SU-DHL-6 (cell line): Measurements from ENCODE around the gene FDPS.

Experiments
- H2AFZ ChIP-seq: fragments of 200-600 bp; sonication (generic); 2 replicates; pipeline ENCODE4 v1.6.1; 2014; ENCODE audit warnings: low read depth, mild to moderate bottlenecking, moderate library complexity, mixed read lengths, antibody characterized with exemption, low read length; ENCODE audit not compliant: severe bottlenecking
- H3F3A ChIP-seq: fragments of 200-600 bp; shearing (Covaris generic); 2 replicates; pipeline ENCODE4 v1.6.0; 2016; ENCODE audit warnings: antibody characterized with exemption, mild to moderate bottlenecking; ENCODE audit not compliant: insufficient read depth
- H3K27ac ChIP-seq: fragments of 200-600 bp; sonication (generic); 2 replicates; pipeline ENCODE4 v1.5.1; 2016; ENCODE audit warnings: low read depth, mild to moderate bottlenecking, low read length, moderate library complexity, mixed read lengths
- H3K27me3 ChIP-seq: fragments of 200-600 bp; sonication (generic), shearing (Covaris generic); 2 replicates; pipeline ENCODE4 v1.6.0; 2014; ENCODE audit warnings: mild to moderate bottlenecking, low read length
- H3K36me3 ChIP-seq: fragments of 200-600 bp; sonication (generic); 2 replicates; pipeline ENCODE4 v1.6.1; 2014; ENCODE audit warnings: mild to moderate bottlenecking, low read length, mixed read lengths
- H3K4me2 ChIP-seq: fragments of 300-600, 200-600 bp; shearing (Covaris generic), sonication (generic); 2 replicates; pipeline ENCODE4 v1.6.0; 2014; ENCODE audit warnings: low read length, low read depth, mild to moderate bottlenecking; ENCODE audit not compliant: poor library complexity, severe bottlenecking
- H3K4me3 ChIP-seq: fragments of 200-600 bp; sonication (generic); 2 replicates; pipeline ENCODE4 v1.5.1; 2014; ENCODE audit warnings: antibody characterized with exemption, low read length, mild to moderate bottlenecking, mixed read lengths; ENCODE audit not compliant: insufficient read depth, poor library complexity, severe bottlenecking
- H3K79me2 ChIP-seq: fragments of 200-600 bp; sonication (generic); 2 replicates; pipeline ENCODE4 v1.6.1; 2014; ENCODE audit warnings: mild to moderate bottlenecking, low read length, moderate library complexity; ENCODE audit not compliant: insufficient read depth
- H3K9ac ChIP-seq: fragments of 200-600 bp; sonication (generic); 2 replicates; pipeline ENCODE4 v1.7.0; 2014; ENCODE audit warnings: mild to moderate bottlenecking, low read length
- H3K9me2 ChIP-seq: fragments of 200-600 bp; sonication (generic); replicated peaks from 2 replicates; pipeline ENCODE4 v1.6.1; 2014; ENCODE audit warnings: low read length; ENCODE audit not compliant: insufficient read depth
- H3K9me3 ChIP-seq: fragments of 200-600 bp; sonication (generic); 2 replicates; pipeline ENCODE4 v1.6.1; 2014; ENCODE audit warnings: low read length, mixed read lengths; ENCODE audit not compliant: insufficient read depth
- H4K20me1 ChIP-seq: fragments of 200-600 bp; sonication (generic); 2 replicates; pipeline ENCODE4 v1.6.1; 2014; ENCODE audit warnings: low read depth, mild to moderate bottlenecking, antibody characterized with exemption, low read length, moderate library complexity, mixed read lengths
- EZH2phosphoT487 ChIP-seq: fragments of 200-600 bp; sonication (generic), shearing (Covaris generic); conservative IDR thresholded peaks from 2 replicates; pipeline ENCODE4 v1.6.1; 2018; ENCODE audit warnings: mild to moderate bottlenecking, antibody characterized with exemption, low read length, moderate library complexity, mixed read lengths
- TF ChIP-seq, protein P1 (sequence below): fragments of 200-600 bp; sonication (generic); IDR thresholded peaks from one replicate; pipeline ENCODE4 v1.5.1; 2017; ENCODE audit warnings: antibody characterized with exemption, mild to moderate bottlenecking, low read length, moderate library complexity; ENCODE audit not compliant: insufficient read depth, poor library complexity, severe bottlenecking

FDPS gene

DNA sequence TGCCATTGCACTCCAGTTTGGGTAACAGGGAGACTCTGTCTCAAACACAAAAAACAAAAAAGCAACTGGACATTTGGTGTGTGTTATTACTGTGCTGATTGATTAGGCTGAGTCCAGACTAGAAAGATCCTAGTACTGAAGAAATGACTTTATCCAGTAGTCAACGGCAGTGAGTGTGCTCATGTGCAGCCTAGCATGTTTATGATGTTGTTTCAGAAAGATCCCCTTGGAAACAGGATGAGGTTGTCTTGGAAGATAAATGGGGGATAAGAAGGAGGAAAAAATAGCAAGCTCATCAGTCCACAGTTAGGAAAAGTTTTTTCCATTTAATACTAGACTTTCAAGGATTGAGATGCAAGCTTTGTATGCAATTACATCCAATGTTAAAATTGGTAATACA, 26.3 kb downstream of the FDPS start:
- Histone ChIP-seq H3K36me3 (peaks cover 30% of the 10 kb centered on the region), H3K27ac (no peak overlapping the region), H3K27me3 (no peaks in the 10 kb centered on the region), H3K9ac (no peak overlapping the region), H3K4me2 (no peak overlapping the region), H3F3A (no peaks in the 10 kb centered on the region), H2AFZ (no peak overlapping the region), H3K9me2 (no peaks in the 10 kb centered on the region), H4K20me1 (no peaks in the 10 kb centered on the region), H3K79me2 (no peaks in the 10 kb centered on the region), H3K4me3 (no peak overlapping the region), H3K9me3 (no peaks in the 10 kb centered on the region)
- no peak for TF ChIP-seq EZH2phosphoT487
- TF ChIP-seq, protein P1, sequence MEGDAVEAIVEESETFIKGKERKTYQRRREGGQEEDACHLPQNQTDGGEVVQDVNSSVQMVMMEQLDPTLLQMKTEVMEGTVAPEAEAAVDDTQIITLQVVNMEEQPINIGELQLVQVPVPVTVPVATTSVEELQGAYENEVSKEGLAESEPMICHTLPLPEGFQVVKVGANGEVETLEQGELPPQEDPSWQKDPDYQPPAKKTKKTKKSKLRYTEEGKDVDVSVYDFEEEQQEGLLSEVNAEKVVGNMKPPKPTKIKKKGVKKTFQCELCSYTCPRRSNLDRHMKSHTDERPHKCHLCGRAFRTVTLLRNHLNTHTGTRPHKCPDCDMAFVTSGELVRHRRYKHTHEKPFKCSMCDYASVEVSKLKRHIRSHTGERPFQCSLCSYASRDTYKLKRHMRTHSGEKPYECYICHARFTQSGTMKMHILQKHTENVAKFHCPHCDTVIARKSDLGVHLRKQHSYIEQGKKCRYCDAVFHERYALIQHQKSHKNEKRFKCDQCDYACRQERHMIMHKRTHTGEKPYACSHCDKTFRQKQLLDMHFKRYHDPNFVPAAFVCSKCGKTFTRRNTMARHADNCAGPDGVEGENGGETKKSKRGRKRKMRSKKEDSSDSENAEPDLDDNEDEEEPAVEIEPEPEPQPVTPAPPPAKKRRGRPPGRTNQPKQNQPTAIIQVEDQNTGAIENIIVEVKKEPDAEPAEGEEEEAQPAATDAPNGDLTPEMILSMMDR, result no peak

DNA sequence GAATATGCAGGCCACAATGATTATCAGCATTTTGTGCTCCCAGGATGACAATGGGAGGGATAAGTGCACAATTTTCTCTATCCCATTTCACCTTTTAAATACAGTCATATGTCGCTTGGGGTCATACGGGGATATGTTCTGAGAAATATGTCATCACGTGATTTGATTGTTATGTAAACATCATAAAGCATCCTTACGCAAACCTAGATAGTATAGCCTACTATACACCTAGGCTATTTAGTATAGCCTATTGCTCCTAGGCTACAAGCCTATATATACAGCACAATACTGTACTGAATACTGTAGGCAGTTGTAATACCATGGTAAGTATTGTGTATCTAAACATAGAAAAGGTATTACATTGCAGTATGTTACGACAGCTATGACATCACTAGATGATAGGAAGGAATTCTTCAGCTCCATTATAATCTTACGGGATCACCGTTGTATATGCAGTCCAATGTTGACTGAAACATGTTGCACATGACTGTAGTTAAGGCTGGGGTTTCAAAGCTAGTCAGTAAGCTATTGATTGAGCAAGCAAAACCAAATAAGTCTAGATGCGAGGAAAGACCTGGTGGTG, 30.9 kb downstream of the FDPS start:
- H4K20me1 ChIP-seq, result no peaks in the 10 kb centered on the region
- TF ChIP-seq, protein P1, result no peak
- no peak for TF ChIP-seq EZH2phosphoT487
- no peak overlapping the region for H3K4me2 ChIP-seq
- H2AFZ ChIP-seq, result no peak overlapping the region
- no peaks in the 10 kb centered on the region for H3K9me3 ChIP-seq
- H3K9me2 ChIP-seq, result no peaks in the 10 kb centered on the region
- H3K4me3 ChIP-seq, result no peak overlapping the region
- no peak overlapping the region for H3K27ac ChIP-seq
- H3F3A ChIP-seq, result no peaks in the 10 kb centered on the region
- H3K27me3 ChIP-seq, result no peaks in the 10 kb centered on the region
- no peak overlapping the region for H3K9ac ChIP-seq
- peaks cover 52% of the 10 kb centered on the region for H3K36me3 ChIP-seq
- H3K79me2 ChIP-seq, result no peaks in the 10 kb centered on the region

DNA sequence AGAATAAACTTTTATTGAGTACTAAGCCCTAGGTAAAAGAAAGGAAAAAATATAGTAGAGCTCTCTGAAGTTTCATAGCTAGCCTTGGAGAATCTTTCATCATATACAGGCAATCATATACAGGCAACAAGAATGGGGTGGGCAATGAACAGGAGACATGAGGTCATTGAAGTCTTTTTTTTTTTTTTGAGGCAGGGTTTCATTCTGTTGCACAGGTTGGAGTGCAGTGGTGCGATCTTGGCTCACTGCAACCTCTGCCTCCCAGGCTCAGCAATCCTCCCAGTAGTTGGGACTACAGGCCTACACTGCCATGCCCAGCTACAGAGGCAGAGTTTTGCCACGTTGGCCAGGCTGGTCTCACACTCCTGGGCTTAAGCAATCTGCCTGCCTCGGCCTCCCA, 34.2 kb downstream of the FDPS start:
- peaks cover 50% of the 10 kb centered on the region for H3K36me3 ChIP-seq

More for the DNA sequence above, 34.2 kb downstream of the FDPS start:
- Histone ChIP-seq H3K4me3 (no peak overlapping the region), H3K27ac (no peak overlapping the region), H3K9ac (no peak overlapping the region), H3K4me2 (no peak overlapping the region), H3K9me2 (no peaks in the 10 kb centered on the region), H3K9me3 (no peaks in the 10 kb centered on the region), H4K20me1 (no peaks in the 10 kb centered on the region), H3K27me3 (no peaks in the 10 kb centered on the region), H2AFZ (no peak overlapping the region), H3F3A (no peaks in the 10 kb centered on the region), H3K79me2 (no peaks in the 10 kb centered on the region)
- TF ChIP-seq, protein P1, result no peak
- TF ChIP-seq EZH2phosphoT487, result no peak
